HCT116 (cell line): ENCODE data around the gene ALK.

Source experiments
- CBX3 ChIP-seq: IDR thresholded peaks from 2 replicates; pipeline ENCODE4 v1.6.1; 2012; ENCODE audit warnings: low read depth
- CTCF ChIP-seq, 3 experiments: fragments of 200-600 bp in 1 of 3; sonication (generic) in 1 of 3; IDR thresholded peaks in 2 of 3; conservative IDR thresholded peaks in 1 of 3; 2 replicates each; pipeline ENCODE4 v1.5.1; 2012 to 2017; ENCODE audit warnings: low read depth in 2 of 3, low read length in 2 of 3, antibody characterized with exemption in 1 of 3, borderline replicate concordance in 1 of 3, control low read depth in 1 of 3, mild to moderate bottlenecking in 1 of 3, mixed read lengths in 1 of 3, mixed run types in 1 of 3, moderate library complexity in 1 of 3; ENCODE audit not compliant: insufficient read depth in 1 of 3
- POLR2A ChIP-seq: IDR thresholded peaks from 2 replicates; pipeline ENCODE4 v1.7.0; 2011; ENCODE audit warnings: borderline replicate concordance; ENCODE audit not compliant: insufficient read depth, insufficient read length; ENCODE audit errors: extremely low read depth
- YY1 ChIP-seq: IDR thresholded peaks from 2 replicates; pipeline ENCODE4 v1.6.1; 2011; ENCODE audit warnings: low read length, low read depth, moderate library complexity, mild to moderate bottlenecking; ENCODE audit not compliant: insufficient replicate concordance; ENCODE audit errors: extremely low read depth

DNA sequence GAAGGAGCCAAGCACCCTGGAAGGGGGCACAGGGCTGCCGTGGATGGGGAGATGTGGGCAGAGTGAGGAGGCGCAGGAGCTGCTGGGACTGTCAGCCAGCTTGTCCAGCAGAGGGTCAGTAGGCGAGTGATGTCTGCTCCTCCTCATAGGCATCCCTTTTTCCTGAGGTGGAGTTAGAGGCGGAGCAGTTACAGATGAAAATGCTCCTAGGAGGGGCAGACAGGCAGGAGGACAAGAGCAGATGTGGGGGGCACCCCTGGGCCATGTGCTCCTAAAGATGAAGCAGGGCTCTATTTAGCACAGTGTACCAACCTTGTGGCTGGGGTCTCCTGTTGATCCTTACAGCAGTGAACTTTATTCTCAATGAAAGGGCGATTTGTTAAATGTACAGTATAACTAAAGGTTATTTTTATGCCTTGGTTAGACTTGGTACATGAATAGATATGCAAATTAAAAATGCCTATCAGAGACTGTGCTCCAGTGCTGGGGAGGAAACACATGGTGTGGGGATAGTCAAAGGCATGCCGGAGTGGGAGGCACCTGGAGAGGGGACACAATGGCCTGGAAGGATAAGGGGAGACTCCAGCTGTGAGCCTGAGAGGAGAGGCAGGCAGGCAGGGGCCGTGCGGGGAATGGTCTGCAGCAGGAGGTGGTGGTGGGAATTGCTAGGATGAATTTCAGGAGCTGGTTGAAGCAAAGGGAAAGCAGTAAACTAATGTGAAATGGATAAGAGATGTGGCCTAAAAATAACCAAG lies 630.9 kb downstream of the ALK start:
- TF ChIP-seq CTCF (IDR thresholded peaks at IDR 0.05 in 2 of 3, conservative IDR thresholded peaks at IDR 0.05 in 1 of 3; ENCODE audit: borderline replicate concordance in 1 of 3, insufficient read depth in 1 of 3, low read depth in 2 of 3, low read length in 2 of 3), result no peak
- no peak for TF ChIP-seq CBX3
- TF ChIP-seq POLR2A, result no peak
- TF ChIP-seq YY1, result no peak
